OCI-LY1 (cell line): ENCODE measurements around the gene OXSR1.

Source experiments
- H2AFZ ChIP-seq: fragments of 200-600 bp; sonication (generic), shearing (Covaris generic); 2 replicates; pipeline ENCODE4 v1.6.0; 2014; ENCODE audit warnings: antibody characterized with exemption, mild to moderate bottlenecking, low read length
- H3F3A ChIP-seq: fragments of 200-600 bp; sonication (generic), shearing (Covaris generic); 2 replicates; pipeline ENCODE4 v1.6.0; 2014; ENCODE audit warnings: mild to moderate bottlenecking, antibody characterized with exemption, low read length, moderate library complexity; ENCODE audit not compliant: insufficient read depth
- H3K27ac ChIP-seq: fragments of 200-600 bp; sonication (generic); 2 replicates; pipeline ENCODE4 v1.5.1; 2014; ENCODE audit warnings: low read length, mixed run types, mild to moderate bottlenecking, low read depth; ENCODE audit not compliant: poor library complexity, severe bottlenecking
- H3K27me3 ChIP-seq: fragments of 200-600 bp; sonication (generic); 2 replicates; pipeline ENCODE4 v1.6.0; 2014; ENCODE audit warnings: antibody characterized with exemption, mild to moderate bottlenecking, low read length, moderate library complexity; ENCODE audit not compliant: insufficient read depth
- H3K36me3 ChIP-seq: fragments of 200-600 bp; sonication (generic); 2 replicates; pipeline ENCODE4 v1.6.1; 2014; ENCODE audit warnings: mild to moderate bottlenecking, antibody characterized with exemption, low read length, moderate library complexity, mixed read lengths; ENCODE audit not compliant: insufficient read depth
- H3K4me1 ChIP-seq: fragments of 200-600 bp; sonication (generic); 2 replicates; pipeline ENCODE4 v1.5.1; 2014; ENCODE audit warnings: mild to moderate bottlenecking, low read length, moderate library complexity; ENCODE audit not compliant: insufficient read depth, severe bottlenecking
- H3K4me2 ChIP-seq: fragments of 200-600 bp; sonication (generic), shearing (Covaris generic); 2 replicates; pipeline ENCODE4 v1.6.1; 2014; ENCODE audit warnings: low read length
- H3K4me3 ChIP-seq: fragments of 200-600 bp; sonication (generic); 2 replicates; pipeline ENCODE4 v1.5.1; 2014; ENCODE audit warnings: low read length, low read depth, mild to moderate bottlenecking, mixed read lengths; ENCODE audit not compliant: poor library complexity, severe bottlenecking
- H3K79me2 ChIP-seq: fragments of 200-600 bp; shearing (Covaris generic); 2 replicates; pipeline ENCODE4 v1.6.1; 2016; ENCODE audit warnings: mixed run types, low read length, mixed read lengths; ENCODE audit not compliant: insufficient read depth
- H3K9ac ChIP-seq: fragments of 200-600 bp; sonication (generic), shearing (Covaris generic); 2 replicates; pipeline ENCODE4 v1.6.1; 2014; ENCODE audit warnings: mild to moderate bottlenecking, low read length, mixed read lengths
- H3K9me2 ChIP-seq: fragments of 200-600 bp; sonication (generic), shearing (Covaris generic); 2 replicates; pipeline ENCODE4 v1.6.1; 2014; ENCODE audit warnings: low read depth, mild to moderate bottlenecking, low read length, mixed read lengths
- H3K9me3 ChIP-seq: fragments of 200-600 bp; shearing (Covaris generic); 2 replicates; pipeline ENCODE4 v1.6.1; 2014; ENCODE audit warnings: low read length, mixed read lengths
- H4K20me1 ChIP-seq: fragments of 200-600 bp; sonication (generic), shearing (Covaris generic); 2 replicates; pipeline ENCODE4 v1.6.0; 2016; ENCODE audit warnings: mild to moderate bottlenecking, low read length; ENCODE audit not compliant: insufficient read depth
- EZH2 ChIP-seq: fragments of 200-600 bp; sonication (generic), shearing (Covaris generic); IDR thresholded peaks from 2 replicates; pipeline ENCODE4 v1.8.0; 2017; ENCODE audit warnings: borderline replicate concordance, mixed run types, mild to moderate bottlenecking, antibody characterized with exemption, low read length, moderate library complexity, mixed read lengths
- TF ChIP-seq, protein P1 (sequence below): fragments of 200-600 bp; sonication (generic), shearing (Covaris generic); IDR thresholded peaks from 2 replicates; pipeline ENCODE4 v1.5.1; 2017; ENCODE audit warnings: mild to moderate bottlenecking, antibody characterized with exemption, low read length, moderate library complexity, mixed read lengths

OXSR1 gene

GRCh38 chr3:38139191-38139590 lies 26.1 kb upstream of the OXSR1 start:
- Histone ChIP-seq H3K27me3 (no peaks in the 10 kb centered on the region), H3K27ac (peak overlapping the region; percentile 44)

GRCh38 chr3:38139652-38140051 lies 25.7 kb upstream of the OXSR1 start:
- Histone ChIP-seq H3K4me3 (peak overlapping the region; percentile 94), H3K36me3 (peaks cover 22% of the 10 kb centered on the region), H2AFZ (no peak overlapping the region), H3K4me2 (peak overlapping the region; percentile 80), H3K4me1 (peaks cover 32% of the 10 kb centered on the region), H3K9ac (peak overlapping the region; percentile 93), H3K27ac (no peak overlapping the region), H3K9me3 (no peaks in the 10 kb centered on the region), H4K20me1 (no peaks in the 10 kb centered on the region), H3K9me2 (no peaks in the 10 kb centered on the region), H3K79me2 (no peaks in the 10 kb centered on the region), H3K27me3 (no peaks in the 10 kb centered on the region), H3F3A (no peaks in the 10 kb centered on the region)
- TF ChIP-seq EZH2: no peak
- TF ChIP-seq, protein P1, sequence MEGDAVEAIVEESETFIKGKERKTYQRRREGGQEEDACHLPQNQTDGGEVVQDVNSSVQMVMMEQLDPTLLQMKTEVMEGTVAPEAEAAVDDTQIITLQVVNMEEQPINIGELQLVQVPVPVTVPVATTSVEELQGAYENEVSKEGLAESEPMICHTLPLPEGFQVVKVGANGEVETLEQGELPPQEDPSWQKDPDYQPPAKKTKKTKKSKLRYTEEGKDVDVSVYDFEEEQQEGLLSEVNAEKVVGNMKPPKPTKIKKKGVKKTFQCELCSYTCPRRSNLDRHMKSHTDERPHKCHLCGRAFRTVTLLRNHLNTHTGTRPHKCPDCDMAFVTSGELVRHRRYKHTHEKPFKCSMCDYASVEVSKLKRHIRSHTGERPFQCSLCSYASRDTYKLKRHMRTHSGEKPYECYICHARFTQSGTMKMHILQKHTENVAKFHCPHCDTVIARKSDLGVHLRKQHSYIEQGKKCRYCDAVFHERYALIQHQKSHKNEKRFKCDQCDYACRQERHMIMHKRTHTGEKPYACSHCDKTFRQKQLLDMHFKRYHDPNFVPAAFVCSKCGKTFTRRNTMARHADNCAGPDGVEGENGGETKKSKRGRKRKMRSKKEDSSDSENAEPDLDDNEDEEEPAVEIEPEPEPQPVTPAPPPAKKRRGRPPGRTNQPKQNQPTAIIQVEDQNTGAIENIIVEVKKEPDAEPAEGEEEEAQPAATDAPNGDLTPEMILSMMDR: no peak

More at GRCh38 chr3:38139191-38139590, 26.1 kb upstream of the OXSR1 start:
- H3F3A ChIP-seq: no peaks in the 10 kb centered on the region
- 0 out of 2 replicates have a peak overlapping the region, but pooled peaks have one; percentile 50 for H2AFZ ChIP-seq
- H3K9me2 ChIP-seq: no peaks in the 10 kb centered on the region
- H3K4me2 ChIP-seq: peak overlapping the region; percentile 80
- peaks cover 32% of the 10 kb centered on the region for H3K4me1 ChIP-seq
- TF ChIP-seq, protein P1: no peak
- TF ChIP-seq EZH2: no peak
- H3K9me3 ChIP-seq: no peaks in the 10 kb centered on the region
- H3K36me3 ChIP-seq: peaks cover 23% of the 10 kb centered on the region
- peak overlapping the region; percentile 94 for H3K4me3 ChIP-seq
- H4K20me1 ChIP-seq: no peaks in the 10 kb centered on the region
- H3K79me2 ChIP-seq: no peaks in the 10 kb centered on the region
- peak overlapping the region; percentile 93 for H3K9ac ChIP-seq

DNA sequence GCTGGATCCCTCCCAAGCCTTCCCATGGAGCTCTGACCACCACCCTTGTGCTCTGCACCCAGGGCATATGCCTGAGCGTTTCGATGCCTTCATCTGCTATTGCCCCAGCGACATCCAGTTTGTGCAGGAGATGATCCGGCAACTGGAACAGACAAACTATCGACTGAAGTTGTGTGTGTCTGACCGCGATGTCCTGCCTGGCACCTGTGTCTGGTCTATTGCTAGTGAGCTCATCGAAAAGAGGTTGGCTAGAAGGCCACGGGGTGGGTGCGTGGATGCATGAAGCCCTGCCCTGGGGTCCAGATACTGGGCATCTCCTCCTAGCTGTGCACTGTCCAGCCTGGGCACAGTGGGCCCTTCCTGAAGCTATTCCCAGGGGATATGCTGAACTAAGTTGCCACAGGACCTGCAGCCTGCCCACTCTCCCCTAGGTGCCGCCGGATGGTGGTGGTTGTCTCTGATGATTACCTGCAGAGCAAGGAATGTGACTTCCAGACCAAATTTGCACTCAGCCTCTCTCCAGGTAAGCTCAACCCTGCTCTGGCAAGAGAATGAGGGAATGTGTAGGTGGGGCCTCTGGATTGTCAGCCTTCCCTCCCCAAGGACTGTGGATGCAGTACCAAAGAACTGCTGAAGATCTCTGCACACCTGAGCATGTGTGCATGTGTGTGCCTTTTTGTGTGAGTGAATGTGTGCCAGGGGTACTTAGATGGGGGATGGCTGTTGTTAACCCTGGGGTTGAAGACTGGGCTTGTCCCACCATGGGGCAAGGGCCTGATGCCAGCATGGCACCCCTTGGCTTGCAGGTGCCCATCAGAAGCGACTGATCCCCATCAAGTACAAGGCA lies 24.8 kb upstream of the OXSR1 start:
- TF ChIP-seq, protein P1: no peak
- no peak for TF ChIP-seq EZH2
- Histone ChIP-seq H3K27ac (no peak overlapping the region), H2AFZ (no peak overlapping the region), H3K4me3 (no peak overlapping the region), H3K9me3 (no peaks in the 10 kb centered on the region), H3K27me3 (no peaks in the 10 kb centered on the region), H3K9me2 (no peaks in the 10 kb centered on the region), H4K20me1 (no peaks in the 10 kb centered on the region), H3F3A (no peaks in the 10 kb centered on the region), H3K9ac (no peak overlapping the region), H3K4me2 (no peak overlapping the region; the same call in 1 of the 2 replicates), H3K36me3 (peaks cover 22% of the 10 kb centered on the region), H3K79me2 (no peaks in the 10 kb centered on the region), H3K4me1 (peaks cover 27% of the 10 kb centered on the region)
